PC-3 (cell line): ENCODE data around the gene VCAN.

Experiments
- EZH2 ChIP-seq: fragments of 300-600 bp; sonication (generic); IDR thresholded peaks from one replicate; pipeline ENCODE4 v1.6.1; 2017; ENCODE audit warnings: antibody characterized with exemption, mild to moderate bottlenecking, low read length; ENCODE audit not compliant: unreplicated experiment
- EZH2phosphoT487 ChIP-seq: fragments of 300-600 bp; sonication (generic); IDR thresholded peaks from 2 replicates; pipeline ENCODE4 v1.6.1; 2018; ENCODE audit warnings: mild to moderate bottlenecking, antibody characterized with exemption, low read length, borderline replicate concordance
- TF ChIP-seq, protein P1 (sequence below): fragments of 300-600 bp; sonication (generic); conservative IDR thresholded peaks from 2 replicates; pipeline ENCODE4 v1.5.1; 2017; ENCODE audit warnings: antibody characterized with exemption, low read depth, mild to moderate bottlenecking, low read length

DNA sequence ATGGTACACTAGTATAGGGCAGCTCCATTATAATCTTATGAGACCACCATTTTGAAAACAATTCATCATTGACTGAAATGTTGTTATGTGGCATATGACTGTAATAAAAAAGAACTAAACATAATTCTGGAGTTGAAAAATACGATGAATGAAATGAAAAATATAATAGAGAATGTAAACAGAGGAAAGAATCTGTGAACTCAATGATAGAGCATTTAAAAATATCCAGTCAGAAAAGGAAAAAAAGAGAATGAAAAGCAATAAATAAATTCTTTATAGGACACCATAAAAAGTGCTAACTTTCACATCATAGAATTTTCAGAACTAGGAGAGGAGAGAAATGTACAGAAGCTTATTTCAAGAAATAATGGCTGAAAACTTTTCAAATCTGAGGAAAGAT lies 17.6 kb upstream of the VCAN start:
- TF ChIP-seq, protein P1, sequence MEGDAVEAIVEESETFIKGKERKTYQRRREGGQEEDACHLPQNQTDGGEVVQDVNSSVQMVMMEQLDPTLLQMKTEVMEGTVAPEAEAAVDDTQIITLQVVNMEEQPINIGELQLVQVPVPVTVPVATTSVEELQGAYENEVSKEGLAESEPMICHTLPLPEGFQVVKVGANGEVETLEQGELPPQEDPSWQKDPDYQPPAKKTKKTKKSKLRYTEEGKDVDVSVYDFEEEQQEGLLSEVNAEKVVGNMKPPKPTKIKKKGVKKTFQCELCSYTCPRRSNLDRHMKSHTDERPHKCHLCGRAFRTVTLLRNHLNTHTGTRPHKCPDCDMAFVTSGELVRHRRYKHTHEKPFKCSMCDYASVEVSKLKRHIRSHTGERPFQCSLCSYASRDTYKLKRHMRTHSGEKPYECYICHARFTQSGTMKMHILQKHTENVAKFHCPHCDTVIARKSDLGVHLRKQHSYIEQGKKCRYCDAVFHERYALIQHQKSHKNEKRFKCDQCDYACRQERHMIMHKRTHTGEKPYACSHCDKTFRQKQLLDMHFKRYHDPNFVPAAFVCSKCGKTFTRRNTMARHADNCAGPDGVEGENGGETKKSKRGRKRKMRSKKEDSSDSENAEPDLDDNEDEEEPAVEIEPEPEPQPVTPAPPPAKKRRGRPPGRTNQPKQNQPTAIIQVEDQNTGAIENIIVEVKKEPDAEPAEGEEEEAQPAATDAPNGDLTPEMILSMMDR = no peak
- no peak for TF ChIP-seq EZH2
- no peak for TF ChIP-seq EZH2phosphoT487
